ENCODE results near the gene TTBK1.

Gene TTBK1

DNA sequence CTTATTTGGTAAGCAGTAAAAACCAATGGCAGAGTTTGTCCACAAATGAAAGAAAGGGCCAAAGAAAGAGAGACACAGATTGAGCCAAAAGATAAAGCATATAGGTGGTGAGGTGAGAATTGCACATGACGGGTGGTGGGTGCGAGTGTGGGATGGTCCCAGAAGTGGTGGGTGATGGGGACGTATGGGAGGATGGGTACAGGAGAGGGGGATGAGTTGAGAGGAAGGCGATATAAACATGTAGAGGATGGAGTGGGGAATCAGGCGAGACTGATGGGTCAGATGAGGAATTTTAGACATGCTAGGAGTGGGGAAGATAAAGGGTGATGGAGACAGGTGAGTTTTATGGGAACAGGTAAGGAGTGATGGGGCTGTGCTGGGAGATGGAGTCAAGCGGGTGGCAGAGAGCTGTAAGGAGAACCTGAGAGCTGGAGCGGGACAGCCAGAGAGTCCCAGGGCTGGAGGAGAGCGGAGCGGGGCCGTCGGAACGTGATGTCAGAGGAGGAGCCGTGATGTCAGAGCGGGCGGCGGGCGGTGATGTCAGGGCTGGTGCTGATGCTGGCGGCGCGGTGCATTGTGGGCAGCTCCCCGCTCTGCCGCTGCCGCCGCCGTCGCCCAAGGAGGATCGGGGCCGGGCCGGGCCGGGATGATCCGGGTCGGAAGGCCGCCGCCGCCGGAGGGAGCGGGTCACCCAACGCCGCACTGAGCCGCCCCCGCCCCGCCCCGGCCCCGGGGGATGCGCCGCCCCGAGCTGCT lies at the start of gene TTBK1:
TTBK1 (plus strand) TSS at position 574 of the 756 bp plus-strand sequence. CDS start 3,180 bp downstream, outside the sequence.
- DNase-seq (ENCODE audit: low read depth in 1 of 2, low spot score in 1 of 2) = no peak

DNA sequence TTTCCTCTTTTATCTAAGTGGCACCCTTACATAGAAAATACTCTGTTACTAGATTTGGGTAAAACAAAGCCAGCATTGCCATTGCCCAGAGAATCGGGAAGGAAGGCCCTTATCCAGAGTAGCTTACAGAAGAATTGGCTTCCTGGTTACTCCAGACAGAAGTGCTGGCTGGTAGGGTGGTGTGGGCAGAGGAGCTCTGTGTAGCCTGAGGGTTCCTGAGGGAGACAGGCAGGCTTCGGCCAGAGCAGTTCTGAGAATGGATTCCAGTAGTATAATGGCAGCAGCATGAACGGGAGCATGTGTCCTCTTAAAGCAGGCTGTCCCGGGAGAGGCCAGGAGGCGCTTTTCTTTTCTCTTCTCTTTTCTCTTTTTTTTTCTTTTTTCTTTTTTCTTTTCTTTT lies 49.4 kb upstream of the TTBK1 start:
- no peak for DNase-seq (ENCODE audit: low read depth in 1 of 2, low spot score in 1 of 2)

DNA sequence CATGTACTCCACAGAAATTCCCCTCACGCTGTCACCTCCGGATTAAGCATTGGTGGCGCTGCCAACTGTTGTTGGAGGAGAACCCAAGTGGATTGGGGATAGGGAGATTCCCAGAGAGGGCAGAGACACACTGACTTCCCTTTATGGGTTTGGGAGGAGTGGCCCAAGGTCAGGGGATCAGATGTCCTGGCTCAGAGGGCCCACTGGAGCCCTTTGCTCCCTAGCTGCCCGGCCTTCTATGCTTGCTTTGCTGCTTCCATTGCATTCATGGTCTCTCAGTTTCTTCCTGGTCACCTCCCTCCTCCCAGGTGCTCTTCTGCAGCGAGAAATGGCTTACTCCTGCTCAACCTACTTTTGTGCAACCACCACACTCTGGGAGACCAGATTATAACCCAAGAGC lies 46.9 kb upstream of the TTBK1 start:
- no peak for DNase-seq (ENCODE audit: low read depth in 1 of 2, low spot score in 1 of 2)

DNA sequence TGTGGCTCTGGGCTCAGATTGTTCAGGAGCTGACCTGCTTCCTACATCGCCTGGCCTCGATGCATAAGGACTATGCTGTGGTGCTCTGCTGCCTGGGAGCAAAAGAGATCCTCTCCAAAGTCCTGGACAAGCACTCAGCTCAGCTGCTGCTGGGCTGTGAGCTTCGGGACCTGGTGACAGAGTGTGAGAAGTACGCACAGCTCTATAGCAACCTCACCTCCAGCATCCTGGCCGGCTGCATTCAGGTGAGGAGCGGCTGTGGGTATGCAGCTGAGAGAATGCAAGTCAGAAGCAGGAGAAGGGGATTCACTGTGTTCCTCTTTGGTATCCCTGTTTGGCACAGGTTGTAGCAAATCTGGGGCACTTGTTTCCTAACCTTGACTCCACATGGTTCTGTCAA lies 43.4 kb upstream of the TTBK1 start:
- DNase-seq (ENCODE audit: low read depth in 1 of 2, low spot score in 1 of 2) = no peak

DNA sequence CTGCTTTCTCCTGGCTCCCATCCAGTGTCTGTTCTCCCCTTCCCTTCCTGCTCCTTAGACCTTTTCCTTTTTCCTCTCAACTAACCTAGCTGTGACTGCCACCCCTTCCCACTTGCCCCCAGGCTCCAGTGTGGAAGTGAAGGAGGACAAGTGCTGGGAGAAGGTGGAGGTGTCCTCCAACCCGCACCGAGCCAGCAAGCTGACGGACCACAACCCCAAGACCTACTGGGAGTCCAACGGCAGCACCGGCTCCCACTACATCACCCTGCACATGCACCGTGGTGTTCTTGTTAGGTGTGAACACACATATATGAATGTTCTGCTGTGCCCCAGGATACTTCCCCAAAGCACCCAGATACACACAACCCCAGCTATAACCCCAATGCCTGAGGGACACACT lies 42.7 kb upstream of the TTBK1 start:
- DNase-seq (ENCODE audit: low read depth in 1 of 2, low spot score in 1 of 2) = no peak

DNA sequence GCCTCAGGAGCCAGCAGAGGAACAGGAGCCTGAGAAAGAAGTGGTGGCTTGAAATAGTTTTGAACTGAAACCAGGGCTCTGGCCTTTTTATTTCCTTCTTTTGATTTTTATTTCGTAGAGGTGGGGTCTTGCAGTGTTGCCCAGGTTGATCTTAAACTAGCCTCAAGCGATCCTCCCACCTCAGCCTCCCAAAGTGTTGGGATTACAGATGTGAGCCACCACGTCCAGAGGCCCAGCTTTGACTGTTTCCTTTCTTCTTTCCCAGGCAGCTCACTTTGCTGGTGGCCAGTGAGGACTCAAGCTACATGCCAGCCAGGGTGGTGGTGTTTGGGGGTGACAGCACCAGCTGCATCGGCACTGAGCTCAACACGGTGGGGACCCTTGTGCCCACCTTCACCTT lies 40.8 kb upstream of the TTBK1 start:
- no peak for DNase-seq (ENCODE audit: low read depth in 1 of 2, low spot score in 1 of 2)

DNA sequence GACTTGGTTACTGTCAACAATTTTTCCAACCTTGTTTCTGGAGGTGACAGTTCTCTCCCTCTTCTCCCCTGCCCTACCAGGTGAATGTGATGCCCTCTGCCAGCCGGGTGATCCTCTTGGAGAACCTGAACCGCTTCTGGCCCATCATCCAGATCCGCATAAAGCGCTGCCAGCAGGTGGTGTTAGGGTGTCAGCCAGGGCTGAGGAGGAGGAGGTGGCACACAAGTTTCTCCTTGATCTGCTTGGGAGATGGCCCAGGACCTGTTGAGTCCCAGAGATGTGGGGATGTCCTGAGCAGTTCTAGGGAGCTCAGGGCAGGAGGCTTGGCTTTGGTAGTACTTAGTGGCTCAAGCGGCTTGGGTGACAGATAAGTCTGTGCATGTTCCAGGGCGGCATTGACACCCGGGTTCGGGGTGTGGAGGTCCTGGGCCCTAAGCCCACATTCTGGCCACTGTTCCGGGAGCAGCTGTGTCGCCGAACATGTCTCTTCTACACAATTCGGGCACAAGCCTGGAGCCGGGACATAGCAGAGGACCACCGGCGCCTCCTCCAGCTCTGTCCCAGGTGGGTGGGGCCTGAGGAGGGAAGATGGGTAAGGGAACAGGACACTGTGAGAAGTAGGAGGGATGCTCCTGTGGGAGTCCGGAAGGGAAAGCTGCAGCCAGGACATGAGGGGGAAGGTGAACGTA lies 40.1 kb upstream of the TTBK1 start:
- no peak for DNase-seq (ENCODE audit: low read depth in 1 of 2, low spot score in 1 of 2)

DNA sequence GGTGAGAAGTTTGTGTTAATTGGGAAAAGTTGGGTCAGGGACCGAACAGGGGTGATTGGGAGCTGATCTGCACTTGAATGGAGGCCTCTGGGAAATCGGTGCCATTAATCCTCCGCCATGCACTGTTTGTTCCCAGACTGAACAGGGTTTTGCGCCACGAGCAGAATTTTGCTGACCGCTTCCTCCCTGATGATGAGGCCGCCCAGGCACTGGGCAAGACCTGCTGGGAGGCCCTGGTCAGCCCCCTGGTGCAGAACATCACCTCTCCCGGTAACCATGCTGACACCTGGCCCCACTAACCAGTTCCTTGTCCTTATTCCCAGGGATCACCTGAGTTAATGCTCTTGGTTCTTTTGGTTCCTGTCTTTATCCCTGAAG lies 39.6 kb upstream of the TTBK1 start:
- DNase-seq (ENCODE audit: low read depth in 1 of 2, low spot score in 1 of 2) = no peak

DNA sequence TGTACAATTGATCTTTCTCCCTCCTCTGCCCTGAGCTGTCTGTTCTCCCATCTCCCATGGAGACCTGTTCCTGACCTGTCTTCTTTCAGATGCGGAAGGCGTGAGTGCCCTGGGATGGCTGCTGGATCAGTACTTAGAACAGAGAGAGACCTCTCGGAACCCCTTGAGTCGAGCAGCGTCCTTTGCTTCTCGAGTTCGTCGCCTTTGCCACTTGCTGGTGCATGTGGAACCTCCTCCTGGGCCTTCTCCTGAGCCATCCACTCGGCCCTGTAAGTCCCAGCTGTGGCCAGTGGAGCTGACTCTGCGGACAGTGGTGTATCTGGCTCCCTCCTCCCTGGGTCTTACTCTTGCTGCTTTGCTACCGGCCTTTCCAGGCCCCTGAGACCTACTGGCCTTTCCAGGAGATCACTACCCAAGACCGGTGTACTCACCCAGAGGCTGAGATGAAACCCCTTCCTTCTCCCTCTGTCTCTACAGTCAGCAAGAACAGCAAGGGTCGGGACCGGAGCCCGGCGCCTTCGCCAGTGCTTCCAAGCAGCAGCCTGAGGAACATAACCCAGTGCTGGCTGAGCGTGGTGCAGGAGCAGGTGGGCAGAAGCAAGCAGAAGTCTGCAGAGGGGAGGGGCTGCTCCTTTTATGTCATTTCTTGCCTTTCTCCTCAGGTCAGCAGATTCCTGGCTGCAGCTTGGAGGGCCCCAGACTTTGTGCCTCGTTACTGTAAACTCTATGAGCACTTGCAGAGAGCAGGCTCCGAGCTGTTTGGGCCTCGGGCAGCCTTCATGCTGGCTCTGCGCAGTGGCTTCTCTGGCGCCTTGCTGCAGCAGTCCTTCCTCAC lies 38.8 kb upstream of the TTBK1 start:
- DNase-seq (ENCODE audit: low read depth in 1 of 2, low spot score in 1 of 2) = no peak

DNA sequence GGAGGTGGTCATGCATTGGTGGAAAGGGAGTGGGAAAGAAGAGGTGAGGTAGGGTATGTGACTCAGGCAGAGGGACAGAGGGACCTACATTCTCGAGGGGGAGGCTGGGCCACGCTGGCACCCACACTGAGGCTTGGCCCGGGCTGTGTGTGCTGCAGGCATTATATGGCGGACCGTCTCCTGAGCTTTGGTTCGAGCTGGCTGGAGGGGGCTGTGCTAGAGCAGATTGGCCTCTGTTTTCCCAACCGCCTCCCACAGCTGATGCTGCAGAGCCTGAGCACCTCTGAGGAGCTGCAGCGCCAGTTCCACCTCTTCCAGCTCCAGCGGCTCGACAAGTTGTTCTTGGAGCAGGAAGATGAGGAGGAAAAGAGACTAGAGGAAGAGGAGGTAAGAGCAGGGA lies 37.4 kb upstream of the TTBK1 start:
- no peak for DNase-seq (ENCODE audit: low read depth in 1 of 2, low spot score in 1 of 2)

DNA sequence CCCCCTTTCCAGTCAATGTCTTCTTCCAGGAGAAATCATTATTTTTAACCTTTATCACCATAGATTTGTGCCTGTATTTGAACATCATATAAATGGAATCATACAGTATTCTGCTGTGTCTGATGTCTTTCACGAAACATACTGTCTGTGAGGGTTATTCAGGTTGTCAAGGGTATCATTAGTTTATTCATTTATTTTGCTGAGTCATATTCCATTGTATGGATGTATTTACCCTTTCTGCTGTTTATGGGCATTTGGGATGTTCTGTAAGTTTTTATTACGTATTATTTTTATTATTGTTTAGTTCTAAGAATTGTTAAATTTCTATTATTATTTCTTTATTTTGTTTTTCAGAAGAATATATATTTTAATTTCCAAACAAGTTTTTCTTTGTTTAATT lies 36.0 kb upstream of the TTBK1 start:
- DNase-seq (ENCODE audit: low read depth in 1 of 2, low spot score in 1 of 2) = no peak

DNA sequence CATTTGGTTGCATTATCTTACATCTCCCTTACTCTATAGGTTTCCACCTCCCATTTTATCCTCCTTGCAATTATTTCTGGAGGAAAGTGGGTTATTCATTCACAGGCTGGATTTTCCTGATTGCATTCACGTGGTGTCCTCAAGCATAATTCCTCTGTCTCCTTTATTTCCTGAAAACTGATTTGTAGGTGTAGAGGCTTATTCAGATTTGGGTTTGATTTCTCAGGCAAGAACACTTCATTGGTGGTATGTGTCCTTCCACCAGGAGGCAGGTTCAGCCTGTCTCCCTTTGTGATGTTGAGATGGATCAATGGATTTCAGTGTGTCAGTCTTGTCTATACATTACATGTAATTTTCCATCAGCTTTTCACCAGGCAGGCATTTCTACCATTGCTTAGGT lies 31.3 kb upstream of the TTBK1 start:
- no peak for DNase-seq (ENCODE audit: low read depth in 1 of 2, low spot score in 1 of 2)

DNA sequence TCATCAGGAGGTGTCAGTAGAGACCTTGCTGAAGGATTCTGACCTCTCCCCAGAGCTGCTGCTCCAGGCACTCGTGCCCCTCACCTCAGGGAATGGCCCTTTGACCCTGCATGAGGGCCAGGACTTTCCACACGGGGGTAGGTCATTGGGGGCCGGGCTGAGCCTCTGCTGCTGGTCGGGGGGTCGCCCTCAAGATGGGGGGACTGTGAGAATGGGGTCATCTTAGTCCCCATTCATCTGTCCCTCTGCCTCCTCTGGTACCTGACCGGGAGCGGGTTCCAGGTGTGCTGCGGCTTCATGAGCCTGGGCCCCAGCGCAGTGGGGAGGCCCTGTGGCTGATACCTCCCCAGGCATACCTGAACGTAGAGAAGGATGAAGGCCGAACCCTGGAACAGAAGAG lies 29.9 kb upstream of the TTBK1 start:
- no peak for DNase-seq (ENCODE audit: low read depth in 1 of 2, low spot score in 1 of 2)

DNA sequence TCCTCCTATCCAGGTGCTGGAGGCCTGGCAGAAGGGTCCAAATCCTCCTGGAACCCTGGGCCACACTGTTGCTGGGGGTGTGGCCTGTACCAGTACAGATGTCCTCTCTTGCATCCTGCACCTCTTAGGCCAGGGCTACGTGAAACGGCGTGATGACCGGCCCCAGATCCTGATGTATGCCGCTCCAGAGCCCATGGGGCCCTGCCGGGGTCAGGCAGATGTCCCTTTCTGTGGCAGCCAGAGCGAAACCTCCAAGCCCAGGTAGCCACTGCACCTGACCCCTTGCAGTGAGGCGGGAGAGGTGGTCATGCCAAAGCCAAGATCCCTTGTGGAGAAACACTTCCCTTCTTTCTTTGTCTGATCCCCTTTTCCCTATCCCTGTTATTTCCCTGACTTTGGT lies 28.2 kb upstream of the TTBK1 start:
- no peak for DNase-seq (ENCODE audit: low read depth in 1 of 2, low spot score in 1 of 2)

DNA sequence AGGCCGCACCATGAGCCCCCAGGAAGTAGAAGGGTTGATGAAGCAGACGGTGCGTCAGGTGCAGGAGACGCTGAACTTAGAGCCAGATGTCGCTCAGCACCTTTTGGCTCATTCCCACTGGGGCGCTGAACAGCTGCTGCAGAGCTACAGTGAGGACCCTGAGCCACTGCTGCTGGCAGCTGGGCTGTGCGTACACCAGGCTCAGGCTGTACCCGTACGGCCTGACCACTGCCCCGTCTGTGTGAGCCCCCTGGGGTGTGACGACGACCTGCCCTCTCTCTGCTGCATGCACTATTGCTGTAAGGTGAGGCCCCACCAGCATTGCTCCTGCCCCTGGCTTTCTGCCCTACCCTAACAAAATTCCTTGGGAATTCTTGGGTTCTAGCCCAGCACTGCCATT lies 27.1 kb upstream of the TTBK1 start:
- DNase-seq (ENCODE audit: low read depth in 1 of 2, low spot score in 1 of 2) = no peak

DNA sequence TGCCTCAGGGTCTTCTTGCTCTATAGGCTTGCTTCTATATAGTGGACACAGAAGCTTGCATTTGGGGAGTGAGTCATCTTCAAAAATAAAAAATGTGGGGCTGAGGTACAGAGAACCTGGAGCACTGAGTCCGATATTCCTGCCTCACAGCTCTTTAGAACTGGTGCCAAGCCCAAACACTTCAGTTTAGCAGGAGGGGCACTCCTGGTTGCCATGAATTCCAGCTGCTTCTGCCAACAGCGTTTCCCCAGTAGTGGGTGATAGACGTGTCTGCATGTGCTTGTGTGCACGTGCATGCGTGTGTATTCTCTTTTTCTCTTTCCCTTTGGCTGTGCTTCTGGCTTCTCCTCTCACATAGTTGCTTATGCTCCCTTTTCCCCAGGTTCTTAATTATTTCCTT lies 25.9 kb upstream of the TTBK1 start:
- no peak for DNase-seq (ENCODE audit: low read depth in 1 of 2, low spot score in 1 of 2)

DNA sequence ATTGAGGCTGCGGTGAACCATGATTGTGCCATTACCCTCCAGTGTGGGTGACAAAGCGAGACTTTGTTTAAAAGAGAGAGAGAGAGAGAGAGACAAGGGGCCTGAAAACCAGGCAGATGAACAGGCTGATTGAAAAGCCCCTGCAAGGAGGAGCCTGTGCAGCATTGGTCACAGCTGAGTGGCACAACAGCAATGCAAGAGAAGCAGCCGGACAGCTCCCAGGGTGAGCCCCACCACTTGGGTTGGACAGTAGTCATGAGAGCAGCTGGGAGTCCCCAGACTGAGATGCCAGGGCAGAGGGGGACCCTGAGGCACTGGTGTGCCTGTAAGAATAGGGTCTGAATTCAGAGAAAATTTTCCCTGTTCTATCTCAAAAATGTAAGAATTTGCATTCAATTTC lies 24.2 kb upstream of the TTBK1 start:
- no peak for DNase-seq (ENCODE audit: low read depth in 1 of 2, low spot score in 1 of 2)

DNA sequence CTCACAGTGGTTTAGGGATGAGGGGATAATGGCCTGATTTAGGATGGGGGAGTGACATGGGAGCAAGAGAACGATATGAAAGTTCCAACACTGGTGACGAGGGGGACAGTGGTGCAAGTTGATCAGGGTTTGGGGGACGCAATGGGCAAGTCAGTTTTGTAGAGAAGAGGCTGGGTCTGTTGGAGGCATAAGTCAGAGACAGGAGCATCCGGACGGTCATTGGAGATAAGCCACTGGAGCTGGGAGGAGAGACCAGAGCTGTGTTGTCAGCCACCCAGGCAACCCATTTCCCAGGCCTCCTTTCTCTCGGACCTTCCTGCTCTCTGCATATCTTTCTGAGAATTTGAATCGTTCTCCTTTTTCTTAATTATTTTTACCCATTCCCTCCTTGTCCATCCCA lies 23.5 kb upstream of the TTBK1 start:
- DNase-seq (ENCODE audit: low read depth in 1 of 2, low spot score in 1 of 2) = no peak

DNA sequence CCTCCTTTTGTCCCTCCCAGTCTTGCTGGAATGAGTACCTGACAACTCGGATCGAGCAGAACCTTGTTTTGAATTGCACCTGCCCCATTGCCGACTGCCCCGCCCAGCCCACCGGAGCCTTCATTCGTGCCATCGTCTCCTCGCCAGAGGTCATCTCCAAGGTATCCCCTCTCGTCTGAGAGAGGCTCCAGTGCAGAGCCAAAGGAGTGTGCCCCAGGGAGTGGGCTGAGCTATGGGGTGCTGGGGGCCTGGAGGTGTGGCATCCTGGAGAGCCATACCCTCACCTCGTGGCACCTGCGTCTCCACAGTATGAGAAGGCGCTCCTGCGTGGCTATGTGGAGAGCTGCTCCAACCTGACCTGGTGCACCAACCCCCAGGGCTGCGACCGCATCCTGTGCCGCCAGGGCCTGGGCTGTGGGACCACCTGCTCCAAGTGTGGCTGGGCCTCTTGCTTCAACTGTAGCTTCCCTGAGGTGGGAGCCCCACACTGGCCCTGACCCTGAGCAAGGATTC lies 22.8 kb upstream of the TTBK1 start:
- no peak for DNase-seq (ENCODE audit: low read depth in 1 of 2, low spot score in 1 of 2)

DNA sequence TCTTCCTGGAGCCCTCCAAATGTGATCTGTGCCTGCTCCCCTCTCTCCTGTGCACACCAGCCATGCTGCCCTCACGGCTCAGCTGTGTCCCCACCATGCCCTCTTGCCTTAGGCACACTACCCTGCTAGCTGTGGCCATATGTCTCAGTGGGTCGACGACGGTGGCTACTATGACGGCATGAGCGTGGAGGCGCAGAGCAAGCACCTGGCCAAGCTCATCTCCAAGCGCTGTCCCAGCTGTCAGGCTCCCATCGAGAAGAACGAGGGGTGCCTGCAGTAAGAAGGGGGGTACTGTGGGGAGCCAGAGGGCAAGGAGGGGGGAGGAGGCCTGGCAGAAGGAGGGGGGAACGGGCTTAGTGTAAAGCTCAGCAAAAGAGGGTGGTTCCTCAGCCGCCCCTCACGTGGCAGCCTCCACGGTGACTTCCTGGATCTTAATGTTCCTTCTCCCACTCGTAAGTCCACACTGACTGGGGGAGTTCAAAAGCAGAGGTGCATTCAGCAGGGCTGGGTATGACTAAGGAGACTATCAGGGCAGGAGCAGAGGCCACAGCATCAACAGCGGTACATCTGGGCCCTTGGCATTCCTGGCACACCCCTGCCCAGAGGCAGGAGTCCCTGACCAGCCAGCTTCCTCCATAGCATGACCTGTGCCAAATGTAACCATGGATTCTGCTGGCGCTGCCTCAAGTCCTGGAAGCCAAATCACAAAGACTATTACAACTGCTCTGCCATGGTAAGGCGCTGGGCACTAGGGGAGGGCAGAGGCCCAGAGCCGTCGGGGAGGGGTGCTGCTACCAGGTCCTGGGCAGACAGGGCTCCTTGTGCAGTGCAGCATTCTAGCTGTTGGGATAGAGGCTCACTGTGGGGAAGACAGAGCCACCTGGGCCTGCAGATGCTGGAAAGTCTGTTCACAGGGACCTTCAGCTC lies 22.0 kb upstream of the TTBK1 start:
- DNase-seq (ENCODE audit: low read depth in 1 of 2, low spot score in 1 of 2) = no peak
